Measurements from ENCODE around the gene SPATA18. TPM values are rescaled to one million over a fixed set of nuclear protein-coding genes. Genes with fewer than 3 reads are reported as not detected.

SPATA18 gene
- total and polyA plus RNA-seq, 2 of the 13 experiments (the other 11 are each of a cell fraction or from before 2014, with no cell fraction given) = 5.7 to 13.2 TPM

GRCh38 chr4:52116641-52117040, 65.5 kb downstream of the SPATA18 start:
- Histone ChIP-seq H2AFZ (ENCODE audit: low read length) (no peak overlapping the region), H3K9ac (ENCODE audit: insufficient read depth, low read depth, low read length) (no peak overlapping the region), H3K27me3 (ENCODE audit: control insufficient read depth in 1 of 2, insufficient read depth in 2 of 2, low read length in 2 of 2) (no peaks in the 10 kb centered on the region), H3K27ac (ENCODE audit: extremely low read length, insufficient read depth, low read length) (no peak overlapping the region), H3K79me2 (ENCODE audit: insufficient read depth, low read length) (no peaks in the 10 kb centered on the region), H3K4me3 (replicated peaks in 1 of 3; ENCODE audit: insufficient read depth in 1 of 3, low read depth in 2 of 3, low read length in 3 of 3) (no peak overlapping the region), H3K36me3 (replicated peaks in 1 of 2; ENCODE audit: control insufficient read depth in 1 of 2, insufficient read depth in 2 of 2, low read length in 2 of 2) (no peaks in the 10 kb centered on the region), H3K9me3 (ENCODE audit: low read length) (no peaks in the 10 kb centered on the region), H4K20me1 (ENCODE audit: insufficient read depth, low read length) (no peaks in the 10 kb centered on the region), H3K4me2 (ENCODE audit: low read depth, low read length) (no peak overlapping the region), H3K4me1 (ENCODE audit: insufficient read depth, low read length) (no peaks in the 10 kb centered on the region)
- WGBS (ENCODE audit: low lambda C conversion rate) = 14% methylated on average over 2 of the region's 2 CpGs
- no TSS peak for BruUV-seq (replicated peaks)
- TF ChIP-seq ZNF343 (CRISPR knock-in tag; IDR thresholded peaks at IDR 0.05) (no peak), KDM3A (CRISPR knock-in tag; IDR thresholded peaks at IDR 0.05; ENCODE audit: low read depth) (no peak), ZNF841 (CRISPR knock-in tag; IDR thresholded peaks at IDR 0.05; ENCODE audit: borderline replicate concordance) (no peak), ZBTB10 (CRISPR knock-in tag; IDR thresholded peaks at IDR 0.05; ENCODE audit: borderline replicate concordance) (no peak), KLF16 (CRISPR knock-in tag; IDR thresholded peaks at IDR 0.05) (no peak), ETS1 (CRISPR knock-in tag; IDR thresholded peaks at IDR 0.05) (no peak), GATA4 (IDR thresholded peaks at IDR 0.05; ENCODE audit: borderline replicate concordance, low read depth) (no peak), MTA3 (CRISPR knock-in tag; IDR thresholded peaks at IDR 0.05) (no peak), RBM39 (IDR thresholded peaks at IDR 0.05; ENCODE audit: low read depth, low read length, poor library complexity, severe bottlenecking) (no peak), ZBTB7A (CRISPR knock-in tag; IDR thresholded peaks at IDR 0.05) (no peak), GPN1 (CRISPR knock-in tag; IDR thresholded peaks at IDR 0.05; ENCODE audit: borderline replicate concordance) (no peak), MAX (IDR thresholded peaks at IDR 0.05) (no peak), TOPORS (CRISPR knock-in tag; IDR thresholded peaks at IDR 0.05) (no peak), PAX8 (CRISPR knock-in tag; IDR thresholded peaks at IDR 0.05; ENCODE audit: borderline replicate concordance) (no peak), ZNF354B (CRISPR knock-in tag; IDR thresholded peaks at IDR 0.05) (no peak), ZNF749 (CRISPR knock-in tag; IDR thresholded peaks at IDR 0.05; ENCODE audit: borderline replicate concordance) (no peak), DRAP1 (CRISPR knock-in tag; IDR thresholded peaks at IDR 0.05) (no peak), IRF2 (CRISPR knock-in tag; IDR thresholded peaks at IDR 0.05) (no peak)
- ChIA-PET CTCF (ENCODE audit: low intra/inter-chr PET ratio, low total read pairs) (no interaction called here), POLR2A (no interaction called here)
- intact Hi-C loops (cut with micrococcal nuclease; ENCODE audit: unreplicated experiment) = no loop called here
- DNase-seq (ENCODE audit: low spot score) (no peak), ATAC-seq (no peak), FAIRE-seq (no peak)
- in situ Hi-C loops (cut with HindIII; ENCODE audit: extremely low pct_ligation_motif_present, low pct_unique_long_range_greater_than_20kb) = no loop called here

Measured in HepG2 (cell line).